ENCODE data around the gene SLC2A6. TPM values are rescaled to one million over a fixed set of nuclear protein-coding genes. Genes with fewer than 3 reads are reported as not detected.

Gene SLC2A6
- total RNA-seq, 1 experiment from 2014 or later: 18.7 TPM

DNA sequence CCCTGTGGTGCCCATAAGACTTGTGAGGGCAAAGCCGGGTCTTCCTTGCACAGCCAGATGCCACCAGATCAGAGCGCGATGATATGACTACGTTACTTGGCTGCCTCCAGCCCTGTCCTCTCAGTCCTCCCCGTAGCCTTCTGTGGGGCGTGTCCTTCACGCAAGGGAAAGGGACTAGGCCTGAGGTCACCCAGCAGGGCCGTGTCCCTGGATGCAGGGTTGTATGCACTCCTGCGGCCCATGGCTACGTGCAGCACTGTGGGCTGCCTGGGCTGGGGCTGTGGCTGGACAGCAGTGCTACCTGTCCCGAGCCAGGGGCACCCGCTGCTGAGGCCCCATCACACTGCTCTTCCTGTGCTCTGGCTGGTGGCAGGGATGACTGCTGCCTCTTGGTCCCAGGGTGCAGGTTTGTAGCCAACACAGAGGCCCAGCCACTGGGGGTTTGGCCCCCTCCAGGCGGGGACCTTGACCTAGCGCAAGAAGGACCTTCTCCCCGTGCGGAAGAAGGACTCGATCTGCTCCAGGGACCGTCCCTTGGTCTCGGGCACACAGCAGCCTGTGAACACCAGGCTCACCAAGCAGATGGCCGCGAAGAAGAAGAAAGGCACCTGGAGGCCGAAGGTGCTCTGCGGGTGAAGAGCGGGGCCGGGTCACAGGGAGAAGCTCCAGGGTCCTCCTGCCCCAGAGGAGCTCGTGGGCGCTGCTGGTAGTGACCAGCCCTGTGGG lies 7.2 kb downstream of the SLC2A6 start:
- Histone ChIP-seq H3K79me1 (ENCODE audit: insufficient read depth, low read depth, low read length, poor library complexity, severe bottlenecking) (no peaks in the 10 kb centered on the region), H2AFZ (ENCODE audit: low read length) (no peak overlapping the region), H2BK15ac (ENCODE audit: low read depth, low read length) (no peak overlapping the region), H2BK12ac (ENCODE audit: insufficient read length, low read depth, low read length) (no peak overlapping the region), H3K4me2 (ENCODE audit: insufficient read depth, insufficient read length, low read length) (no peak overlapping the region), H3K56ac (ENCODE audit: insufficient read length, low read depth, low read length) (no peak overlapping the region), H3K9me3 (ENCODE audit: control insufficient read depth, low read depth, low read length) (no peaks in the 10 kb centered on the region), H3K27ac (ENCODE audit: insufficient read length, low read depth, low read length) (no peak overlapping the region), H3K4me1 (ENCODE audit: insufficient read depth, low read length) (no peaks in the 10 kb centered on the region), H3K4ac (ENCODE audit: low read depth, low read length) (no peak overlapping the region), H3K23me2 (ENCODE audit: insufficient read length, low read depth, low read length, poor library complexity, severe bottlenecking) (no peaks in the 10 kb centered on the region), H2BK5ac (ENCODE audit: insufficient read length, low read length) (no peak overlapping the region), H3K23ac (ENCODE audit: insufficient read length, low read depth, low read length) (no peak overlapping the region), H2AK5ac (ENCODE audit: insufficient read length, low read length) (no peak overlapping the region), H3K9ac (ENCODE audit: extremely low read depth, insufficient read length, low read length) (no peak overlapping the region), H4K8ac (replicated peaks; ENCODE audit: insufficient read length, low read depth, low read length) (no peak overlapping the region), H2BK120ac (ENCODE audit: low read depth, low read length, poor library complexity, severe bottlenecking) (no peak overlapping the region), H3K14ac (ENCODE audit: insufficient read depth, low read length) (no peak overlapping the region), H3K79me2 (ENCODE audit: insufficient read depth, low read length) (no peaks in the 10 kb centered on the region), H3K27me3 (ENCODE audit: insufficient read depth, low read length) (no peaks in the 10 kb centered on the region), H3T11ph (ENCODE audit: low read length) (no peak overlapping the region), H4K91ac (ENCODE audit: insufficient read length, low read depth, low read length) (no peak overlapping the region), H3K18ac (ENCODE audit: insufficient read length, low read depth, low read length) (no peak overlapping the region), H2BK20ac (ENCODE audit: low read depth, low read length, poor library complexity, severe bottlenecking) (no peak overlapping the region), H4K5ac (ENCODE audit: insufficient read length, low read depth, low read length) (no peak overlapping the region), H4K20me1 (ENCODE audit: control insufficient read depth, insufficient read depth, insufficient read length) (no peaks in the 10 kb centered on the region)
- Mint-ChIP-seq H3K4me3 (no peak overlapping the region), H3K36me3 (ENCODE audit: insufficient read depth in 1 of 3, low read depth in 3 of 3) (peaks cover 11 to 19% (median 11%) of the 10 kb centered on the region in 3 experiments; a peak in 6 of 7 replicates), H3K27me3 (ENCODE audit: low read depth) (no peaks in the 10 kb centered on the region), H3K4me1 (no peaks in the 10 kb centered on the region), H3K9me3 (no peaks in the 10 kb centered on the region), H3K27ac (peak overlapping the region in 2 of 3 experiments; percentile 68 to 91; a peak in 2 of 7 replicates)
- no peak for DNase-seq
- TF ChIP-seq, protein P1, sequence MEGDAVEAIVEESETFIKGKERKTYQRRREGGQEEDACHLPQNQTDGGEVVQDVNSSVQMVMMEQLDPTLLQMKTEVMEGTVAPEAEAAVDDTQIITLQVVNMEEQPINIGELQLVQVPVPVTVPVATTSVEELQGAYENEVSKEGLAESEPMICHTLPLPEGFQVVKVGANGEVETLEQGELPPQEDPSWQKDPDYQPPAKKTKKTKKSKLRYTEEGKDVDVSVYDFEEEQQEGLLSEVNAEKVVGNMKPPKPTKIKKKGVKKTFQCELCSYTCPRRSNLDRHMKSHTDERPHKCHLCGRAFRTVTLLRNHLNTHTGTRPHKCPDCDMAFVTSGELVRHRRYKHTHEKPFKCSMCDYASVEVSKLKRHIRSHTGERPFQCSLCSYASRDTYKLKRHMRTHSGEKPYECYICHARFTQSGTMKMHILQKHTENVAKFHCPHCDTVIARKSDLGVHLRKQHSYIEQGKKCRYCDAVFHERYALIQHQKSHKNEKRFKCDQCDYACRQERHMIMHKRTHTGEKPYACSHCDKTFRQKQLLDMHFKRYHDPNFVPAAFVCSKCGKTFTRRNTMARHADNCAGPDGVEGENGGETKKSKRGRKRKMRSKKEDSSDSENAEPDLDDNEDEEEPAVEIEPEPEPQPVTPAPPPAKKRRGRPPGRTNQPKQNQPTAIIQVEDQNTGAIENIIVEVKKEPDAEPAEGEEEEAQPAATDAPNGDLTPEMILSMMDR (conservative IDR thresholded peaks at IDR 0.05): no peak
- no CpG with 5 or more reads among the region's 27 CpGs for WGBS (ENCODE audit: extremely low coverage, insufficient read length, low lambda C conversion rate)
